Adrenal gland (tissue), 5 donors: Measurements from ENCODE around the gene ACTA2.

Experiments used
- POLR2A ChIP-seq, 2 donors: fragments of 450-650 bp; IDR thresholded peaks; one replicate each; pipeline ENCODE4 v1.6.1; 2017; ENCODE audit warnings: antibody characterized with exemption in 2 of 2, mild to moderate bottlenecking in 2 of 2, moderate library complexity in 1 of 2
- TF ChIP-seq, protein P1 (sequence below), 6 experiments: fragments of 450-650 bp in 4 of 6; fragments of 200-600 bp in 2 of 6; sonication (generic) in 1 of 6; IDR thresholded peaks; 1 replicate in 5 of 6; 2 replicates in 1 of 6; pipeline versions ENCODE4 v1.5.1 to v1.8.0; 2016 to 2021; ENCODE audit warnings: antibody characterized with exemption in 6 of 6, mild to moderate bottlenecking in 2 of 6, moderate library complexity in 1 of 6
- donor health status: DM: no; HTN: no; CAD: no.

DNA sequence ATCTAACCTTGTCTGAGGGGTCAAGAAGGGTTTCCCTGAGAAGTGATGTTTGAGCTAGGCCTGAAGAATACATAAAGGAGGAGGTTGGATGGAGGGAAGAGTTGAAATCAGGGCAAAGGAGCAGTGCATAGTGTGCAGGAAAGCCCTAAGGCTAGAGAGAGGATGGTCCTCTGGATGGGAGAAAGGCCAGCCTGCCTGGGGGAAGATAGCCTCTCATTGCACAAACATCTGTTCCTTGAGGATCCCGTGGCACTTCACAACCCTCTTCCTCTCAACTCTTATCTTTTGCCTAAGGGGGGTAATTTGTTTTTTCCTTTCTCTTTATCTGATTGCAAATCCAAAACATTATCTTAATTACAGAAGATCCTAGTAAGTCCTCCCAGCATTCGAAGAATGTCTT, 36.8 kb downstream of the ACTA2 start:
- TF ChIP-seq, protein P1, sequence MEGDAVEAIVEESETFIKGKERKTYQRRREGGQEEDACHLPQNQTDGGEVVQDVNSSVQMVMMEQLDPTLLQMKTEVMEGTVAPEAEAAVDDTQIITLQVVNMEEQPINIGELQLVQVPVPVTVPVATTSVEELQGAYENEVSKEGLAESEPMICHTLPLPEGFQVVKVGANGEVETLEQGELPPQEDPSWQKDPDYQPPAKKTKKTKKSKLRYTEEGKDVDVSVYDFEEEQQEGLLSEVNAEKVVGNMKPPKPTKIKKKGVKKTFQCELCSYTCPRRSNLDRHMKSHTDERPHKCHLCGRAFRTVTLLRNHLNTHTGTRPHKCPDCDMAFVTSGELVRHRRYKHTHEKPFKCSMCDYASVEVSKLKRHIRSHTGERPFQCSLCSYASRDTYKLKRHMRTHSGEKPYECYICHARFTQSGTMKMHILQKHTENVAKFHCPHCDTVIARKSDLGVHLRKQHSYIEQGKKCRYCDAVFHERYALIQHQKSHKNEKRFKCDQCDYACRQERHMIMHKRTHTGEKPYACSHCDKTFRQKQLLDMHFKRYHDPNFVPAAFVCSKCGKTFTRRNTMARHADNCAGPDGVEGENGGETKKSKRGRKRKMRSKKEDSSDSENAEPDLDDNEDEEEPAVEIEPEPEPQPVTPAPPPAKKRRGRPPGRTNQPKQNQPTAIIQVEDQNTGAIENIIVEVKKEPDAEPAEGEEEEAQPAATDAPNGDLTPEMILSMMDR (IDR thresholded peaks at IDR 0.05) = no peak
- TF ChIP-seq POLR2A (IDR thresholded peaks at IDR 0.05) = no peak
